Measurements from ENCODE around the gene BDKRB2. TPM values are rescaled to one million over a fixed set of nuclear protein-coding genes. Genes with fewer than 3 reads are reported as not detected.

BDKRB2 gene
- total and polyA plus RNA-seq, 12 donors: 0.18 to 6.8 (median 1.6) TPM

GRCh38 chr14:96272777-96273473, 68.3 kb downstream of the BDKRB2 start:
- Histone ChIP-seq H3K4me3 (no peak overlapping the region), H3K4me1 (replicated peaks in 1 of 2) (peaks cover 0 to 10% of the 10 kb centered on the region in 2 donors), H3K36me3 (replicated peaks in 1 of 2) (no peaks in the 10 kb centered on the region), H3K9me3 (replicated peaks in 1 of 3) (peaks cover 0 to 4% (median 0%) of the 10 kb centered on the region in 3 donors), H3K27me3 (no peaks in the 10 kb centered on the region), H3K27ac (no peak overlapping the region)
- DNase-seq: peak in 1 of 7 donors; percentile 27
- intact Hi-C loops (cut with DNase I): no loop called here
- WGBS, 4 donors: 23 to 28% (median 26%) methylated on average over 2 to 3 of the region's 3 CpGs
- TF ChIP-seq POLR2A (IDR thresholded peaks at IDR 0.05) (no peak), CTCF (IDR thresholded peaks at IDR 0.05) (no peak)

GRCh38 chr14:96273629-96274028, 69.0 kb downstream of the BDKRB2 start:
- Histone ChIP-seq H3K36me3 (replicated peaks in 1 of 2) (no peaks in the 10 kb centered on the region), H3K4me1 (replicated peaks in 1 of 2) (peaks cover 0 to 10% of the 10 kb centered on the region in 2 donors), H3K4me3 (no peak overlapping the region), H3K9me3 (replicated peaks in 1 of 3) (peaks cover 0 to 4% (median 0%) of the 10 kb centered on the region in 3 donors), H3K27me3 (no peaks in the 10 kb centered on the region), H3K27ac (no peak overlapping the region)
- intact Hi-C loops (cut with DNase I): loop anchor here in 1 of 2 donors (2.0 kb wide), 1 partner anchor 175 kb away; no protein-coding TSS in a partner anchor
- WGBS, 4 donors: 79 to 89% (median 86%) methylated on average over 5 of the region's 5 CpGs
- DNase-seq: no peak
- TF ChIP-seq POLR2A (IDR thresholded peaks at IDR 0.05) (no peak), CTCF (IDR thresholded peaks at IDR 0.05) (no peak)

GRCh38 chr14:96274122-96274521, 69.5 kb downstream of the BDKRB2 start:
- Histone ChIP-seq H3K4me3 (no peak overlapping the region), H3K27ac (no peak overlapping the region), H3K36me3 (replicated peaks in 1 of 2) (no peaks in the 10 kb centered on the region), H3K4me1 (replicated peaks in 1 of 2) (peaks cover 0 to 10% of the 10 kb centered on the region in 2 donors), H3K27me3 (no peaks in the 10 kb centered on the region), H3K9me3 (replicated peaks in 1 of 3) (peaks cover 0 to 4% (median 0%) of the 10 kb centered on the region in 3 donors)
- WGBS, 4 donors: 69 to 90% (median 79%) methylated on average over 5 of the region's 5 CpGs
- no peak for DNase-seq
- intact Hi-C loops (cut with DNase I): loop anchor here in 1 of 2 donors (2.0 kb wide), 1 partner anchor 175 kb away; no protein-coding TSS in a partner anchor
- TF ChIP-seq CTCF (IDR thresholded peaks at IDR 0.05) (no peak), POLR2A (IDR thresholded peaks at IDR 0.05) (no peak)

GRCh38 chr14:96274543-96274942, 69.9 kb downstream of the BDKRB2 start:
- no peak overlapping the region for H3K4me3 ChIP-seq
- H3K27me3 ChIP-seq: no peaks in the 10 kb centered on the region
- H3K4me1 ChIP-seq (replicated peaks in 1 of 2): peaks cover 0 to 10% of the 10 kb centered on the region in 2 donors
- no peak for DNase-seq
- 77 to 85% (median 81%) methylated on average over 6 of the region's 6 CpGs for WGBS, 4 donors
- peaks cover 0 to 4% (median 0%) of the 10 kb centered on the region in 3 donors for H3K9me3 ChIP-seq (replicated peaks in 1 of 3)
- intact Hi-C loops (cut with DNase I): loop anchor here in 1 of 2 donors (2.0 kb wide), 1 partner anchor 176 kb away; no protein-coding TSS in a partner anchor
- H3K36me3 ChIP-seq (replicated peaks in 1 of 2): no peaks in the 10 kb centered on the region
- H3K27ac ChIP-seq: no peak overlapping the region
- TF ChIP-seq CTCF (IDR thresholded peaks at IDR 0.05) (no peak), POLR2A (IDR thresholded peaks at IDR 0.05) (no peak)

Data from adrenal gland (tissue), 12 donors.